Sciatic nerve (tissue), 2 donors: ENCODE measurements around the gene CCDC157. TPM values are rescaled to one million over a fixed set of nuclear protein-coding genes. Genes with fewer than 3 reads are reported as not detected.

ENCODE experiments used
- ATAC-seq: fragments of 200-7000 bp; cut with Tn5 transposase; one replicate; pipeline ENCODE4 v1.9.1; 2020; ENCODE audit warnings: mild to moderate bottlenecking, moderate library complexity
- DNase-seq: peaks from one replicate; pipeline ENCODE4 v3.0.0-alpha.2; 2020; ENCODE audit warnings: low spot score
- intact Hi-C: fragments of 100-400 bp; cut with DNase I; formaldehyde crosslinking; loops from one replicate; pipeline ENCODE4 v1.14.2; 2022
- total RNA-seq: library from RNA; stranded (reverse); fragmentation: NEBNext Ultra II Directional; extraction: Animal tissue kit (Norgen Biotek cat#: 25700); gene quantifications from one replicate; pipeline ENCODE4 v1.2.1, GENCODE V29; 2021
- donor health status: DM: no; HTN: no; CAD: no.
- donor health status: DM: no; HTN: no; CAD: no.

The CCDC157 gene
- total RNA-seq = 0.71 TPM

GRCh38 chr22:30356449-30357235 is at the start of gene CCDC157, which contains the start of gene SF3A1:
CCDC157 (plus strand) TSS chr22:30357007; CDS start chr22:30366001, 8,994 bp downstream.
SF3A1 (minus strand) TSS chr22:30356894; CDS start chr22:30356792, 102 bp downstream.
- peak; percentile 97 for ATAC-seq
- peak; percentile 93 for DNase-seq
- intact Hi-C loops = no loop called here

- DNase-seq (no peak), ATAC-seq (no peak)
- intact Hi-C loops = no loop called here
Measured at GRCh38 chr22:30307041-30307574, 49.7 kb upstream of the CCDC157 start.

GRCh38 chr22:30308093-30308492 is 48.7 kb upstream of the CCDC157 start:
- DNase-seq (no peak), ATAC-seq (no peak)
- intact Hi-C loops = no loop called here

GRCh38 chr22:30308518-30309230 is 48.1 kb upstream of the CCDC157 start:
- intact Hi-C loops = no loop called here
- ATAC-seq = no peak
- DNase-seq = no peak

GRCh38 chr22:30309951-30310741 is 46.7 kb upstream of the CCDC157 start:
- intact Hi-C loops = no loop called here
- peak; percentile 46 for ATAC-seq
- DNase-seq = no peak

GRCh38 chr22:30310881-30311771 is 45.7 kb upstream of the CCDC157 start:
- peak; percentile 85 for ATAC-seq
- intact Hi-C loops = no loop called here
- DNase-seq = peak; percentile 77

- no peak for DNase-seq
- intact Hi-C loops = no loop called here
- no peak for ATAC-seq
Measured at GRCh38 chr22:30312053-30312452, 44.8 kb upstream of the CCDC157 start.

GRCh38 chr22:30313527-30314363 is 43.1 kb upstream of the CCDC157 start:
- intact Hi-C loops = no loop called here
- ATAC-seq = no peak
- DNase-seq = no peak

GRCh38 chr22:30314915-30315314 is 41.9 kb upstream of the CCDC157 start:
- intact Hi-C loops = no loop called here
- ATAC-seq (no peak), DNase-seq (no peak)

GRCh38 chr22:30315962-30316576 is 40.7 kb upstream of the CCDC157 start:
- no peak for ATAC-seq

GRCh38 chr22:30317778-30318177 is 39.0 kb upstream of the CCDC157 start:
- intact Hi-C loops = no loop called here
- ATAC-seq (no peak), DNase-seq (no peak)

More at GRCh38 chr22:30315962-30316576, 40.7 kb upstream of the CCDC157 start:
- DNase-seq = no peak
- intact Hi-C loops = no loop called here

- ATAC-seq (no peak), DNase-seq (no peak)
- intact Hi-C loops = no loop called here
Measured at GRCh38 chr22:30318799-30319419, 37.9 kb upstream of the CCDC157 start.

GRCh38 chr22:30320021-30320556 is 36.7 kb upstream of the CCDC157 start:
- DNase-seq (no peak), ATAC-seq (no peak)
- intact Hi-C loops = no loop called here

GRCh38 chr22:30321461-30321860 is 35.3 kb upstream of the CCDC157 start:
- DNase-seq = no peak
- no peak for ATAC-seq
- intact Hi-C loops = no loop called here

- DNase-seq (no peak), ATAC-seq (no peak)
- intact Hi-C loops = no loop called here
Measured at GRCh38 chr22:30323246-30323645, 33.6 kb upstream of the CCDC157 start.

- intact Hi-C loops = no loop called here
- no peak for DNase-seq
- ATAC-seq = peak; percentile 31
Measured at GRCh38 chr22:30324014-30324730, 32.6 kb upstream of the CCDC157 start.
